OCI-LY3 (cell line): ENCODE results near the gene POM121L2.

Source experiments
- EZH2phosphoT487 ChIP-seq: fragments of 200-600 bp; shearing (Covaris generic); IDR thresholded peaks from 2 replicates; pipeline ENCODE4 v1.6.1; 2018; ENCODE audit warnings: antibody characterized with exemption, mixed run types, low read depth
- TF ChIP-seq, protein P1 (sequence below): fragments of 200-600, 300-600 bp; sonication (generic); IDR thresholded peaks from 2 replicates; pipeline ENCODE4 v1.5.1; 2014; ENCODE audit warnings: antibody characterized with exemption, low read length, low read depth

DNA sequence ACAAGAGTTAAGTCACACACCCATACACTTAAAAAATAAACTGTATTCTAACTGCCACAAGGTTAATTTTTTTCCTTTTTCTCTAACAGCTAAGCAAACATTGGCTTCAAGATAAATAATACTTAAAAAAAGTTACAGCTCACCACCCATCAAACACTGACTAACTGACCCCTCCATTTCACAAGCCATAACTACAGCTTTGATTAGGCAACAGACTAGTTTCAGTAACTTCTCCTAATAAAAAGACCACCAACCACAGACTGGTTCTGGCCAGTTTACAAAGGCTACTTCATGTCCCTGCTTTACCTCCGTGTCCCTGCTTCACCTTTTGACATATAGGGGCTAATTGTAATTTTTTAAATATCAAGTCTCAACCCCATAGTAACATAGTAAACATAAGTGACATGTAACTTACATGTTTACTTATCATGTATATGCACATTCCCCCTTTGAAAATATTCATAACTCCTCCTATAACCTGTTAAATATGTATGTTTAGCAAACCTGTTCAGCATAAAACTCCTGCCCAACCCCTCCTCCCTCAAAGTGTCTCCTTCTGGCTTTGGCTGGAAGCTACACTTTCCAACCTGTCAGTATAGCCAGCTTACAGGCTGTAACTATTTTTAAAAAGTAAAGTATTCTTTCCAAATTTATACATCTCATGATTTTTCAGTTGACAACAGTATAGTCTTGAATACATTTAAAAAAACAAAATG lies 15.1 kb upstream of the POM121L2 start:
- TF ChIP-seq, protein P1, sequence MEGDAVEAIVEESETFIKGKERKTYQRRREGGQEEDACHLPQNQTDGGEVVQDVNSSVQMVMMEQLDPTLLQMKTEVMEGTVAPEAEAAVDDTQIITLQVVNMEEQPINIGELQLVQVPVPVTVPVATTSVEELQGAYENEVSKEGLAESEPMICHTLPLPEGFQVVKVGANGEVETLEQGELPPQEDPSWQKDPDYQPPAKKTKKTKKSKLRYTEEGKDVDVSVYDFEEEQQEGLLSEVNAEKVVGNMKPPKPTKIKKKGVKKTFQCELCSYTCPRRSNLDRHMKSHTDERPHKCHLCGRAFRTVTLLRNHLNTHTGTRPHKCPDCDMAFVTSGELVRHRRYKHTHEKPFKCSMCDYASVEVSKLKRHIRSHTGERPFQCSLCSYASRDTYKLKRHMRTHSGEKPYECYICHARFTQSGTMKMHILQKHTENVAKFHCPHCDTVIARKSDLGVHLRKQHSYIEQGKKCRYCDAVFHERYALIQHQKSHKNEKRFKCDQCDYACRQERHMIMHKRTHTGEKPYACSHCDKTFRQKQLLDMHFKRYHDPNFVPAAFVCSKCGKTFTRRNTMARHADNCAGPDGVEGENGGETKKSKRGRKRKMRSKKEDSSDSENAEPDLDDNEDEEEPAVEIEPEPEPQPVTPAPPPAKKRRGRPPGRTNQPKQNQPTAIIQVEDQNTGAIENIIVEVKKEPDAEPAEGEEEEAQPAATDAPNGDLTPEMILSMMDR: no peak
- TF ChIP-seq EZH2phosphoT487: no peak
